Measurements from ENCODE around the gene AK9.
"Not testable (repeated sequence)": the region's sequence is repeated elsewhere in the genome, so short reads cannot be mapped to it uniquely, and the experiment has no call there.

Gene AK9

GRCh38 chr6:109623288-109623687, 67.7 kb downstream of the AK9 start:
- DNase-seq = no peak

GRCh38 chr6:109612268-109612667, 78.7 kb downstream of the AK9 start:
- no peak for DNase-seq

DNA sequence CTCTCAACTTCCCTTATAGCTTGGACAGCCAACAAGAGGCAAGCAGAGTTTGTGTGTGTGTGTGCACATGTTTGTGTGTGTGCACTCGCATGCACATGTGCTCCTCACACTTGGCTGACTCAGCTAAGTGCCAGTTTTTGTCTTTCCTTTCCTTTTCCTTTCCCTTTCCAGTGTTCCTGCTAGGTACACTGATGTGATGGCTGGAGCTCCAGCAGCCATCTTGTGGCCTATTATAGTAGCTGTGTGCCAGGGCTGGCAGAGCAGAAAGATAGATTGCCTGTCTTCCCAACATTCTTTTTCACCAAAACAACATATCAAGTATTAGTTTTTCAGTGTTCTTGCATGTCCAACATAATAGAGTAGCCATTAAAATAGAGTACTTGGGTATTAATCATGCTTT, 79.5 kb downstream of the AK9 start:
- no peak for DNase-seq

- DNase-seq = no peak
Observed at GRCh38 chr6:109610590-109610989, 80.4 kb downstream of the AK9 start.

- no peak for DNase-seq
Observed at GRCh38 chr6:109609737-109610136, 81.3 kb downstream of the AK9 start.

- DNase-seq = no peak
Observed at GRCh38 chr6:109606359-109606758, 84.6 kb downstream of the AK9 start.

DNA sequence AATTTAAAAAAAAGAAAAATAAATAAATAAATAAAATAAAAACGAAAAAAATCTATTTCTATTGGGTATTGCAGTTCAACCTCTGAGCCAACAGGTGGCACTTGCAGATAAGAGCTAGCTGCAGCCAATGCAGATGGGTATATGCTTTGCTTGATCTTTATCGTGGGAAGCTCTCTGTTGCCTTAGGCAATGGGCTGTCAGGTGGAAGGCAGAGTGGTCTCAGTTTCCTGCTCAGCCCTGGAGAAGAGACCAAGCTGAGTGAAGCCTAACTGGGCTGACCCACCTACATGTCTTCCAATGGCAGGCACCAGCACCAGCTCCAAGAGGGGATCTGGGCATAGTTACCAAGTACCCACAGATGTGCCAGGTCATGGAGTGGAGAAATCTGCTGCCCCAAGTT, 95.0 kb downstream of the AK9 start:
- no peak for DNase-seq

DNA sequence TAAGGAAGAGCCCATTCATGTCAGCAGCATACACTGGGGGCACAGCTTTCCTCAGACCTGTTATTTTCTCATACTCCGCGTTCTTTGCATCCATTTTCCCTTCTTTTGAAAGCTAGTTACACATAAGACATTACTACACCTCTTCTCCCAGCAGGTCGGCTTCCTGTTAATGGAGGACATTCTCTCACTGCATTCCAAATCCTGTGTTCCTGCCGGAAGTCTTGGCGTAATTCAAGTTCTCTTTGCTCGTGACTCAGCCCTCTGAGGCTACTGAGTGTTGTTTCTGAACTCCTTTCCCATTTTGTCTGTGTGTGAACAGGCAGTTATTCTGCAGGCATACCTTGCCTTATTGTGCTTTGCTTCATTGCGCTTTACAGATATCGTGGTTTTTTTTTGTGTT, 110.5 kb downstream of the AK9 start:
- no peak for DNase-seq

DNA sequence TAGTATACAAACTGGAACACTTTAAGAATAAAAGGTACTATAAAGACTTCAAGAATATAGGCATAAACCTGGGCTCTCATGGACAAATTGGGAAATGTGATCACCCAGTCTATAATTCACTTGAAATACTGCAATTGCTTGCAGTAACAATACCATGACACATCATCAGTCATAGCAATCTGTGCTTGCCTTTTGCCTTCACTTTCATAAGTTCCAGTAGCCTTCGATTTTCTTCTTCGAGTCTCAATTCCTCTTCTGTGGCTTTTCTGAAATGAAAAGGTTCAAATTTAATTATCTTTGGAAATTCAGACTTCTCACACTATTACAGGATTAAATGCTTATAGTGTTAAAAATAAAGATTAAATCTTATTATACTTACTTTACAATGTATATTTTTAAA, 111.6 kb downstream of the AK9 start:
- DNase-seq = no peak

DNA sequence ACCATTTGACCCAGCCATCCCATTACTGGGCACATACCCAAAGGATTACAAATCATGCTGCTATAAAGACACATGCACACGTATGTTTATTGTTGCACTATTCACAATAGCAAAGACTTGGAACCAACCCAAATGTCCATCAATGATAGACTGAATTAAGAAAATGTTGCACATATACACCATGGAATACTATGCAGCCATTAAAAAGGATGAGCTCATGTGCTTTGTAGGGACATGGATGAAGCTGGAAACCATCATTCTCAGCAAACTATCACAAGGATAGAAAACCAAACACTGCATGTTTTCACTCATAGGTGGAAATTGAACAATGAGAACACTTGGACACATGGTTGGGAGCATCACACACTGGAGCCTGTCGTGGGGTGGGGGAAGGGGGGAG, 121.1 kb downstream of the AK9 start:
- not testable (repeated sequence) for DNase-seq

DNA sequence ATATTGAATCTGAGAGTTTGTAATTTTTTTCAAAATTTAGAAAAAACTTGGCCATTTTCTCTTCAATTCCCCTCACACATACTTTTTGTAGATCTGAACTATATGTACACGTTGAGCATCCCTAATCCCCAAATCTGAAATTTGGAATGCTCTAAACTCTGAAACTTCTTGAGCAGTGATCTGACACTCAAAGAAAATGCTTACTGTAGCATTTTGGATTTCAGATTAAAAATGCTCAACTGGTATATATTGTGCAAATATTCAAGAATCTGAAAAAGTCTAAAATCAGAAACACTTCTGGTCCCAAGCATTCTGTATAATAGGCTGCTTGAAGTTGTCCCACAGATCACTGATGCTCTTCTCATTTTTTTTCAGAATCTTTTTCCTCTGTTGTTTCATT, 129.2 kb downstream of the AK9 start:
- no peak for DNase-seq

DNA sequence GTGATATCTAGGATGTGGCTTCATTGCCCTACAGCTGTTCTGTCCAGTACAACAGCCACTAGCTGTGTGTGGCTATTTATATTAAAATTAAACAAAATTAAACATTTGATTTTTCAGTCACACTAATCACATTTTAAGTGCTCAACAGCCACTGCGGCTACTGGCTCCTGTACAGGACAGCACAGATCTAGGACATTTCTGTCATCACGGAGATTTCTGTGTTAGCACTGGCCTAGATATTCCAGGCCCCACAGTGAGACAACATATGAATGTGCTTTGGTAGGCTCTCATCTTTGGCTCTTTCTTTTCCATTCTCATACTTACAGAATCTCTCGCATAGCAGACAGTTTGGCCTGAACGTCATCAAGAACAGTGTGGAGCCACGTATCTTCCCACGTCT, 159.6 kb downstream of the AK9 start:
- no peak for DNase-seq

DNA sequence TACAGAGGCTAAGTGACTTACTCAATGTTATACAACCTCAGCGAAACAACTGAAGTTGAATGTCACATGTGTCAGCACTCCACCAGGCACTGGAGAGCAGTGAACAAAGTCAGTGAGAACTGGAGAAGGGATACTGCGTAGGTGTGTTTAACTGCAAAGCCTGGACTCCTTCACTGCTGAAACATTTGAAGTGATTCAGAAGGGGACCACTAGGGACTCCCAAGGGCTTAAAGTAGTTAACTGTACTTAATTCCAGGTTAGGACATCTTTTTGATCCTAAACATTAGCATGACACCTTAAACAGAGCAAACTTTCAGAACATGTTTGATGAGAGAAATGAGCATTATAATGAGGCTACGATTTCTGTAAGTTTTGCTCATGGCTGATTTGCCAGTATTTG, 163.0 kb downstream of the AK9 start:
- no peak for DNase-seq

- DNase-seq = peak; percentile 71
Observed at GRCh38 chr6:109526905-109527628, 163.9 kb downstream of the AK9 start.

GRCh38 chr6:109524129-109524528, 166.9 kb downstream of the AK9 start:
- DNase-seq = no peak

DNA sequence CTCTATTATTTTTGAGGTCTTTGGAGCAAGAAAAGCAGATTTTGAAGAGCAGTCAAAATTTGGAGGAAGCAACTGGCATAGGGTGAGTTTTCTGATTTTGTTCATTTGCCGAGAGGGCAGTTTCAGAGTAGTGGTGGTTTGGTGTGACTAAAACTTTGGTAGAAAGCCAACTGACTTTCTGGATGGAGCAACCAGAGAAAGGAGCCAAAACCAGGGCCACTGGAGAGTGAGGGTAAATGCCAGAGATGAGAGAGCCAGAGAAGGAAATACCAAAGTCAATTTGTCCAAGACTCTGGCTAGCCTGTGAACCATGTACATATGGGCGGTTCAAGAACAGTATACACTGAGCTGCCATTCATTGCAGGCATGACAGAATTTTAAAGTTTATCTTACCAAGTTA, 167.5 kb downstream of the AK9 start:
- DNase-seq = no peak

DNA sequence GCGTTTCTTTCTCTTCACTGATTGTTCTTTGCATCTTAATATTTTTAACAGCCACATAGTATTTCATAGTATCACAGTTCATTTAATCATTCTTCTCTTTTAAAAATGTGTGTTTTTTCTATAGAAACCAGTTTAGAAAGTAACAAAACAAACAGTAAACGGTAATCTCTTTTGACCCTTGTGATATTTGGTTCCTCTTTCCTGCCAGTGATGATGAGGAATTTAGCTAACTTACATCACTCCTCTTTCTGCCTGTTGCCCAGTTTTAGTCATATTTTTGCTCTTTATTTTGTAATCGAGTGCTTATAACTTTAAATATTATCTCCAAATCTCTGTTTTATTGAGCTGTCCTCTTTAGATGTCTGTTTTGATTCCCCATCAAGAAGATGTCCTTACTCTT, 169.9 kb downstream of the AK9 start:
- no peak for DNase-seq

DNA sequence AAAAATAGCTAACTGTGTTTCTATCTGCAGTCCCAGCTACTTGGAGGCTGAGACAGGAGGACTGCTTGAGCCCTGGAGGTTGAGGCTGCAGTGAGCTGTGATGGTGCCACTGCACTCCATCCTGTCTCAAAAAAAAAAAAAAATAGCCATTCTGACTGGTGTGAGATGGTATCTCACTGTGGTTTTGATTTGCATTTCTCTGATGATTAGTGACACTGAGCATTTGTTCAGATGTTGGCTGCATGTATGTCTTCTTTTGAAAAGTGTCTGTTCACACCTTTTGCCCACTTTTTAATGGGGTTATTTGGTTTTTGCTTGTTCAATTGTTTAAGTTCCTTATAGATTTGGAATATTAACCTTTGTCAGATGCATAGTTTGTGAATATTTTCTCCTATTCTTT, 171.4 kb downstream of the AK9 start:
- not testable (repeated sequence) for DNase-seq

- no peak for DNase-seq
Observed at GRCh38 chr6:109516929-109517328, 174.1 kb downstream of the AK9 start.

DNA sequence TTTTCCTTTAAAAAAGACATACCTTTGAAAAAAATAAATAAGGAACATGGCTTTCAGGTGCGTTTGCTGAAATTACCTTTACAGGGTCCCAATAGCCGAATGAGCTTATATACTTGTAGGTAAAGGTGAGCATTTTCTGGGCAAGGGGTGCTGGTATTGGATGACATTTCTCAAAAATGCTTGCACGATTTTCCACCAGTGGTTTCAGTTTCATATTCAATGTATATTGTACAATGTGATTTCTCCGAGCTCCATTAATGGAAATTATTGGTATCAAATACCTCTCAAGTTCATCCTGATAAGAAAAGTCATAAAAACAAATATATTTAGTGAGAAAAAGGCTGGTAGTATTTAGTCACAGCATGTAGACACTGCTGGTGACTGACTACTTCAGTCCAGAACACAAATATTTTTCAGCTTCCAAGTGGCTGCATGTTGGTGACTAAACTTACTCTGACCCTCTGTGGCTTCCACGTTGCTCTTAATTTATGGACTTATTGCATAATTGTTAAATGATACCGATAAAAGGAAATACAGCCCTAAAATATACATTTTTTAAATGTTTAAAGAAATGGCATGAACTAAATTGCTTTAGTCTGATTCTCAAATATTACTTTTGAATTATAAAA, 175.1 kb downstream of the AK9 start:
- DNase-seq = no peak

DNA sequence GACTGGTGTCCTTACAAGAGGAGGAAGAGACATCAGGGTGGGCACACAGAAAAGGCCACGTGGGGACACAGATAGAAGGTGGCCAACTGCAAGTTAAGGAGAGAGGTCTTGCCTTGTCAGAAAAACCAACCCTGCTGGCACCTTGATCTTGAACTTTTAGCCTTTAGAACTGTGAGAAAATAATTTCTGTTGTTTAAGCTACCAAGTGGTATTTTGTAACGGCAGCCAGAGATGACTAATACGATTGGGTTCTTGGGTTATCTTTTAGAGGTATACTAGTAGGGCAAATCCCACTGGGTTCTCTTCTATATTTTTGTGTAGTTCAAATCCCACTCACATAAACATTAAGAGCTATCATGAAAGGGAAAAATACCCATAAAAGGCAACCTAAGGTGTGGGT, 176.1 kb downstream of the AK9 start:
- DNase-seq = no peak

GRCh38 chr6:109513571-109514071, 177.4 kb downstream of the AK9 start:
- no peak for DNase-seq

GRCh38 chr6:109512271-109512817, 178.7 kb downstream of the AK9 start:
- DNase-seq = no peak

GRCh38 chr6:109511832-109512231, 179.2 kb downstream of the AK9 start:
- no peak for DNase-seq

DNA sequence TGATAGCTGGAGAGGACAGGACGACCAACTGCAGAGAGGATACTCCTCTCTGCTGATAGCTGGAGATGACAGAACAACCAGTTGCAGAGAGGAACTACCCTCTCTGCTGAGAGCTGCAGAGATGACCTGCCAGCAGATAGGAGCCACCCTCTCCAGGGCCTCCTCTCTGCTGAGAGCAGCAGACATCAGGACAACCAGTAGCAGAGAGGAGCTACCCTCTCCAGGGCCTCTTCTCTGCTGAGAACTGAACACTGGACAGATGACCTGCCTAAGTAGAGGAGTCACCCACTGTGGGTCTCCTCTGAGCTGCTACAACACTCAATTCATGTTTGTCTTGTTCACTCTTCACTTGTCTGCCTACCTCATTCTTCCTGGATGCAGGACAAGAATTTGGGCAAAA, 180.6 kb downstream of the AK9 start:
- DNase-seq = no peak

All from NCI-H1105 (cell line).